NCI-H1105 (cell line): ENCODE data around the gene POU2AF2.
"Not testable (repeated sequence)": the region's sequence is repeated elsewhere in the genome, so short reads cannot be mapped to it uniquely, and the experiment has no call there.

Experiments used
- DNase-seq: peaks from one replicate; lab custom pipeline; 2025; lab: John Stamatoyannopoulos, UW

POU2AF2 gene

GRCh38 chr11:111245425-111245824 lies at the start of gene POU2AF2:
Gene POU2AF2 (plus strand): TSS chr11:111245725. CDS start chr11:111245854, 129 bp downstream.
- no peak for DNase-seq

GRCh38 chr11:111200010-111200534 lies 45.5 kb upstream of the POU2AF2 start:
- no peak for DNase-seq

GRCh38 chr11:111204211-111204610 lies 41.3 kb upstream of the POU2AF2 start:
- no peak for DNase-seq

- no peak for DNase-seq
Measured at GRCh38 chr11:111205632-111206385, 39.7 kb upstream of the POU2AF2 start.

- no peak for DNase-seq
Measured at GRCh38 chr11:111206472-111206871, 39.1 kb upstream of the POU2AF2 start.

GRCh38 chr11:111207213-111207612 lies 38.3 kb upstream of the POU2AF2 start:
- DNase-seq, result no peak

- no peak for DNase-seq
Measured at GRCh38 chr11:111209543-111210355, 35.8 kb upstream of the POU2AF2 start.

- DNase-seq, result no peak
Measured at GRCh38 chr11:111213256-111213655, 32.3 kb upstream of the POU2AF2 start.

GRCh38 chr11:111220721-111221120 lies 24.8 kb upstream of the POU2AF2 start:
- no peak for DNase-seq

GRCh38 chr11:111221208-111221607 lies 24.3 kb upstream of the POU2AF2 start:
- no peak for DNase-seq

- DNase-seq, result not testable (repeated sequence)
Measured at GRCh38 chr11:111221936-111222335, 23.6 kb upstream of the POU2AF2 start.

GRCh38 chr11:111222821-111223455 lies 22.6 kb upstream of the POU2AF2 start:
- DNase-seq, result not testable (repeated sequence)

- no peak for DNase-seq
Measured at GRCh38 chr11:111225881-111226280, 19.6 kb upstream of the POU2AF2 start.

GRCh38 chr11:111229604-111230003 lies 15.9 kb upstream of the POU2AF2 start:
- no peak for DNase-seq

- DNase-seq, result no peak
Measured at GRCh38 chr11:111230122-111230465, 15.4 kb upstream of the POU2AF2 start.

- no peak for DNase-seq
Measured at GRCh38 chr11:111231836-111232235, 13.7 kb upstream of the POU2AF2 start.

- no peak for DNase-seq
Measured at GRCh38 chr11:111236383-111236782, 9.1 kb upstream of the POU2AF2 start.

- DNase-seq, result no peak
Measured at GRCh38 chr11:111237926-111238325, 7.6 kb upstream of the POU2AF2 start.

- no peak for DNase-seq
Measured at GRCh38 chr11:111246956-111247355, 1.4 kb downstream of the POU2AF2 start.

GRCh38 chr11:111250936-111251335 lies 5.4 kb downstream of the POU2AF2 start:
- no peak for DNase-seq

GRCh38 chr11:111253131-111253530 lies 7.6 kb downstream of the POU2AF2 start:
- no peak for DNase-seq

- DNase-seq, result no peak
Measured at GRCh38 chr11:111253630-111254029, 8.1 kb downstream of the POU2AF2 start.

GRCh38 chr11:111258046-111258445 lies 12.5 kb downstream of the POU2AF2 start:
- no peak for DNase-seq
